GM12878 (cell line): ENCODE results near the gene NFS1. TPM values are rescaled to one million over a fixed set of nuclear protein-coding genes. Genes with fewer than 3 reads are reported as not detected.

Experiments
- ATAC-seq: fragments of 200-7000 bp; cut with Tn5 transposase; 3 replicates; pipeline ENCODE4 v1.9.1; 2020; ENCODE audit warnings: mild to moderate bottlenecking, moderate library complexity
- BruUV-seq: library from RNA; stranded (reverse); fragments of 400-500 nt; replicated peaks from 2 replicates; lab custom pipeline; 2021; lab: Mats Ljungman, UMichigan
- CTCF ChIA-PET: fragments of 300-600 bp; sonication (Branson Sonifier 250); formaldehyde crosslinking; extraction: SDS; loops from one replicate; lab custom pipeline; 2021; ENCODE audit warnings: inconsistent platforms; lab: Yijun Ruan, JAX
- POLR2A ChIA-PET: fragments of 350-600 bp; formaldehyde crosslinking; extraction: SDS; loops from one replicate; lab custom pipeline; 2021; ENCODE audit warnings: inconsistent platforms; lab: Charles Lee
- RAD21 ChIA-PET: fragments of 300-600 bp; sonication (Branson Sonifier 250); formaldehyde crosslinking; loops from one replicate; lab custom pipeline; 2023; ENCODE audit warnings: antibody characterized with exemption; ENCODE audit not compliant: unreplicated experiment; lab: Charles Lee
- SMC1A ChIA-PET: fragments of 300-600 bp; sonication (Branson Sonifier 250); formaldehyde crosslinking; loops from one replicate; lab custom pipeline; 2023; ENCODE audit not compliant: unreplicated experiment, uncharacterized antibody; lab: Charles Lee
- DNase-seq: peaks from one replicate; pipeline ENCODE4 v3.0.0-alpha.2; 2011; ENCODE audit warnings: low read depth, low spot score
- FAIRE-seq: peaks from 3 replicates; lab custom pipeline; 2011; peaks lifted over from hg19 to GRCh38; lab: Jason Lieb, UNC
- H2AFZ ChIP-seq: 2 replicates; pipeline ENCODE4 v1.6.0; 2011; ENCODE audit warnings: low read depth, low read length, control low read depth; ENCODE audit not compliant: control insufficient read depth
- H3K27ac ChIP-seq: 2 replicates; pipeline ENCODE4 v1.5.1; 2011; ENCODE audit warnings: control low read depth; ENCODE audit not compliant: control insufficient read depth, insufficient read depth
- H3K27me3 ChIP-seq, 2 experiments: replicated peaks in 1 of 2; 2 replicates each; pipeline versions ENCODE4 v1.6.0 to v1.6.1; 2011; ENCODE audit warnings: low read length in 1 of 2; ENCODE audit not compliant: control insufficient read depth in 2 of 2, insufficient read depth in 2 of 2
- H3K36me3 ChIP-seq, 2 experiments: 2 replicates each; pipeline ENCODE4 v1.5.1; 2011; ENCODE audit warnings: low read length in 1 of 2; ENCODE audit not compliant: control insufficient read depth in 2 of 2, insufficient read depth in 2 of 2
- H3K4me1 ChIP-seq: 2 replicates; pipeline ENCODE4 v1.6.1; 2011; ENCODE audit warnings: mild to moderate bottlenecking, low read length, moderate library complexity, mixed read lengths; ENCODE audit not compliant: control insufficient read depth, insufficient read depth
- H3K4me2 ChIP-seq: 2 replicates; pipeline ENCODE4 v1.6.0; 2011; ENCODE audit warnings: control low read depth; ENCODE audit not compliant: control insufficient read depth, insufficient read depth
- H3K4me3 ChIP-seq: fragments of 200-600 bp; sonication (generic); 2 replicates; pipeline ENCODE4 v1.5.1; 2016
- H3K79me2 ChIP-seq: 2 replicates; pipeline ENCODE4 v1.6.0; 2011; ENCODE audit warnings: low read length; ENCODE audit not compliant: control insufficient read depth, insufficient read depth
- H3K9ac ChIP-seq: 2 replicates; pipeline ENCODE4 v1.8.0; 2011; ENCODE audit warnings: low read length, control low read depth, mixed read lengths; ENCODE audit not compliant: control insufficient read depth, insufficient read depth
- H3K9me3 ChIP-seq: replicated peaks from 3 replicates; pipeline ENCODE4 v1.5.1; 2011; ENCODE audit warnings: mild to moderate bottlenecking, low read length; ENCODE audit not compliant: control insufficient read depth, insufficient read depth
- H4K20me1 ChIP-seq: 2 replicates; pipeline ENCODE4 v1.6.0; 2011; ENCODE audit not compliant: control insufficient read depth, insufficient read depth
- ASH2L ChIP-seq: fragments of 300-600, 200-600 bp; sonication (generic); IDR thresholded peaks from 2 replicates; pipeline ENCODE4 v1.6.1; 2017; ENCODE audit warnings: low read depth, mild to moderate bottlenecking, borderline replicate concordance
- BACH1 ChIP-seq: fragments of 450-650 bp; IDR thresholded peaks from 2 replicates; pipeline ENCODE4 v1.6.1; 2017; ENCODE audit warnings: mild to moderate bottlenecking, borderline replicate concordance
- BHLHE40 ChIP-seq, 2 experiments: fragments of 450-650 bp in 1 of 2; IDR thresholded peaks; 2 replicates each; pipeline ENCODE4 v1.6.1; 2011 to 2017; ENCODE audit warnings: low read depth in 2 of 2, borderline replicate concordance in 1 of 2, improper control_type of control experiment in 1 of 2, low read length in 1 of 2, mild to moderate bottlenecking in 1 of 2
- HSF1 ChIP-seq: fragments of 150-350 bp; IDR thresholded peaks from 2 replicates; pipeline ENCODE4 v1.6.1; 2014; ENCODE audit warnings: mild to moderate bottlenecking, low read depth, low read length
- KLF5 ChIP-seq: fragments of 450-650 bp; IDR thresholded peaks from 2 replicates; pipeline ENCODE4 v1.6.1; 2014; ENCODE audit warnings: mild to moderate bottlenecking; ENCODE audit not compliant: partially characterized antibody
- NFYA ChIP-seq: IDR thresholded peaks from 2 replicates; pipeline ENCODE4 v1.6.1; 2011; ENCODE audit warnings: low read depth, mild to moderate bottlenecking, low read length, improper control_type of control experiment, borderline replicate concordance
- NR2C2 ChIP-seq: IDR thresholded peaks from 2 replicates; pipeline ENCODE4 v1.6.1; 2011; ENCODE audit warnings: borderline replicate concordance, low read depth; ENCODE audit not compliant: control insufficient read depth, insufficient read length
- PAX8 ChIP-seq: fragments of 450-650 bp; IDR thresholded peaks from 2 replicates; pipeline ENCODE4 v1.6.1; 2017; ENCODE audit warnings: mild to moderate bottlenecking, moderate library complexity
- POLR2AphosphoS5 ChIP-seq: IDR thresholded peaks from 2 replicates; pipeline ENCODE4 v1.6.1; 2011; ENCODE audit warnings: mild to moderate bottlenecking, low read length, inconsistent platforms
- SIX5 ChIP-seq: IDR thresholded peaks from 2 replicates; pipeline ENCODE4 v1.6.1; 2011; ENCODE audit warnings: mild to moderate bottlenecking, low read depth, low read length, moderate library complexity; ENCODE audit not compliant: severe bottlenecking
- TCF12 ChIP-seq: IDR thresholded peaks from 2 replicates; pipeline ENCODE4 v1.6.1; 2011; ENCODE audit warnings: low read depth, mild to moderate bottlenecking, low read length
- ZNF217 ChIP-seq: fragments of 450-650 bp; IDR thresholded peaks from 2 replicates; pipeline ENCODE4 v1.6.1; 2017; ENCODE audit warnings: antibody characterized with exemption, mild to moderate bottlenecking
- WGBS: methylation state at CpG from one replicate; pipeline ENCODE4 v1.1.6; 2016; ENCODE audit warnings: low lambda C conversion rate; ENCODE audit not compliant: insufficient replicate concordance, insufficient coverage; ENCODE audit errors: missing lambda C conversion rate; 5-methylcytosine and 5-hydroxymethylcytosine counted together
- in situ Hi-C: fragments of 300-500 bp; cut with MboI; formaldehyde crosslinking; loops from 9 replicates; pipeline ENCODE4 v1.14.3; 2018; ENCODE audit warnings: mixed read lengths
- intact Hi-C: fragments of 100-400 bp; cut with micrococcal nuclease; formaldehyde crosslinking; loops from one replicate; pipeline ENCODE4 v1.14.2; 2022; ENCODE audit not compliant: unreplicated experiment
- polyA plus RNA-seq, 11 experiments: library from polyadenylated mRNA; depleted of rRNA in 4 of 11; unstranded in 6 of 11; stranded (reverse) in 5 of 11; fragments of >200 nt; fragmentation: Nextera tagmentation in 4 of 11; fragmentation: Illumina TruSeq in 1 of 11; extraction: Ambion mirVana in 4 of 11; extraction: Trizol in 1 of 11; gene quantifications; 1 replicate in 1 of 11; 2 replicates in 10 of 11; pipeline versions ENCODE4 v1.2.1 to v1.2.3, GENCODE V29; 2011 to 2016; ENCODE audit warnings: inconsistent platforms in 2 of 11, missing spikeins in 2 of 11, low read depth in 1 of 11
- total RNA-seq, 4 experiments: library from RNA; depleted of rRNA in 3 of 4; stranded (reverse); fragments of >200 nt in 3 of 4; fragmentation: Illumina TruSeq in 1 of 4; extraction: Trizol in 1 of 4; gene quantifications; 2 replicates each; pipeline versions ENCODE4 v1.2.1 to v1.2.3, GENCODE V29; 2013 to 2021
- TF ChIP-seq, protein P1 (sequence below): fragments of 450-650 bp; IDR thresholded peaks from 2 replicates; pipeline ENCODE4 v1.6.1; 2016; ENCODE audit warnings: mild to moderate bottlenecking, moderate library complexity, borderline replicate concordance
- TF ChIP-seq, protein P2 (sequence below): fragments of 450-650 bp; IDR thresholded peaks from 2 replicates; pipeline ENCODE4 v1.6.1; 2018; ENCODE audit warnings: borderline replicate concordance, mild to moderate bottlenecking; ENCODE audit not compliant: partially characterized antibody

The NFS1 gene
- total and polyA plus RNA-seq, 10 of the 15 experiments (the other 5 are each of a cell fraction or from before 2014, with no cell fraction given) = 9.2 to 74.1 (median 38.6) TPM

DNA sequence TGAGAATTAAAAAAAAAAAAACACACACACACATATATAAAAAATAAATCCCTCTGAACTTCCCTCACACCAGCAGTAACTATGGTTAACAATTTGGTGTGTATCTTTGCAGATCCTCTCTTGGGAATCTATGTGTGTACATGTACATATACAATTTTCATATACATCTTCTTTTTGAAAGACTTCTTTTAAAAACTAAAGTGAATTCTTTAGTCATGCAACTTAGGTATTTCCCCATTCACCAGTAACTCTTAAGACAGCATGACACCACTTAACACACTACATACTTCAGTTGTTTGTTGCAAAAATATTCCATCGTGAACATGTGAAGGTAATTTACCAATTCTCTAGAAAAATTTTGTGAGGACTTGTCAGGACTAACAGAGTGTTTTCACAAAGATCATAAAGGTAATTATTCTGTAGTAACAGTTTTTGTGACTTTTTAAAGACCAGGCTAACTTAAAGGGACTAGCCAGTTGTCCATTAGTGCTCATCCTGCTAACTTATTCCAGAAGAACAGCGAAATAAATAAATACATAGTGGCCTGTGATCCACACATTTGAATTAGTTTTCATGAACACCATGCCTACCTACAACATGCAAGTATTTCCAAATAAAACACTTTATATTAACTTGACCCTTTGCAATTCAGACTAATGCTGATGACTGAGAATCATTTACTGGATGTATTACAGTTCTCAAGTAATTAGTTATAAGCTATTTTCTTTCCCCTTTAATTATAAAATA, 30.9 kb upstream of the NFS1 start:
- no peak for FAIRE-seq
- 77% methylated on average over 2 of the region's 2 CpGs for WGBS
- no peak for TF ChIP-seq ASH2L
- no peak for TF ChIP-seq BHLHE40 (IDR thresholded peaks at IDR 0.05; ENCODE audit: borderline replicate concordance in 1 of 2, low read depth in 2 of 2, low read length in 1 of 2)
- no peak for TF ChIP-seq NR2C2
- no peak for TF ChIP-seq SIX5
- TF ChIP-seq HSF1 = no peak
- TF ChIP-seq, protein P1, sequence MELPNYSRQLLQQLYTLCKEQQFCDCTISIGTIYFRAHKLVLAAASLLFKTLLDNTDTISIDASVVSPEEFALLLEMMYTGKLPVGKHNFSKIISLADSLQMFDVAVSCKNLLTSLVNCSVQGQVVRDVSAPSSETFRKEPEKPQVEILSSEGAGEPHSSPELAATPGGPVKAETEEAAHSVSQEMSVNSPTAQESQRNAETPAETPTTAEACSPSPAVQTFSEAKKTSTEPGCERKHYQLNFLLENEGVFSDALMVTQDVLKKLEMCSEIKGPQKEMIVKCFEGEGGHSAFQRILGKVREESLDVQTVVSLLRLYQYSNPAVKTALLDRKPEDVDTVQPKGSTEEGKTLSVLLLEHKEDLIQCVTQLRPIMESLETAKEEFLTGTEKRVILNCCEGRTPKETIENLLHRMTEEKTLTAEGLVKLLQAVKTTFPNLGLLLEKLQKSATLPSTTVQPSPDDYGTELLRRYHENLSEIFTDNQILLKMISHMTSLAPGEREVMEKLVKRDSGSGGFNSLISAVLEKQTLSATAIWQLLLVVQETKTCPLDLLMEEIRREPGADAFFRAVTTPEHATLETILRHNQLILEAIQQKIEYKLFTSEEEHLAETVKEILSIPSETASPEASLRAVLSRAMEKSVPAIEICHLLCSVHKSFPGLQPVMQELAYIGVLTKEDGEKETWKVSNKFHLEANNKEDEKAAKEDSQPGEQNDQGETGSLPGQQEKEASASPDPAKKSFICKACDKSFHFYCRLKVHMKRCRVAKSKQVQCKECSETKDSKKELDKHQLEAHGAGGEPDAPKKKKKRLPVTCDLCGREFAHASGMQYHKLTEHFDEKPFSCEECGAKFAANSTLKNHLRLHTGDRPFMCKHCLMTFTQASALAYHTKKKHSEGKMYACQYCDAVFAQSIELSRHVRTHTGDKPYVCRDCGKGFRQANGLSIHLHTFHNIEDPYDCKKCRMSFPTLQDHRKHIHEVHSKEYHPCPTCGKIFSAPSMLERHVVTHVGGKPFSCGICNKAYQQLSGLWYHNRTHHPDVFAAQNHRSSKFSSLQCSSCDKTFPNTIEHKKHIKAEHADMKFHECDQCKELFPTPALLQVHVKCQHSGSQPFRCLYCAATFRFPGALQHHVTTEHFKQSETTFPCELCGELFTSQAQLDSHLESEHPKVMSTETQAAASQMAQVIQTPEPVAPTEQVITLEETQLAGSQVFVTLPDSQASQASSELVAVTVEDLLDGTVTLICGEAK = no peak
- no peak for TF ChIP-seq ZNF217
- TF ChIP-seq, protein P2, sequence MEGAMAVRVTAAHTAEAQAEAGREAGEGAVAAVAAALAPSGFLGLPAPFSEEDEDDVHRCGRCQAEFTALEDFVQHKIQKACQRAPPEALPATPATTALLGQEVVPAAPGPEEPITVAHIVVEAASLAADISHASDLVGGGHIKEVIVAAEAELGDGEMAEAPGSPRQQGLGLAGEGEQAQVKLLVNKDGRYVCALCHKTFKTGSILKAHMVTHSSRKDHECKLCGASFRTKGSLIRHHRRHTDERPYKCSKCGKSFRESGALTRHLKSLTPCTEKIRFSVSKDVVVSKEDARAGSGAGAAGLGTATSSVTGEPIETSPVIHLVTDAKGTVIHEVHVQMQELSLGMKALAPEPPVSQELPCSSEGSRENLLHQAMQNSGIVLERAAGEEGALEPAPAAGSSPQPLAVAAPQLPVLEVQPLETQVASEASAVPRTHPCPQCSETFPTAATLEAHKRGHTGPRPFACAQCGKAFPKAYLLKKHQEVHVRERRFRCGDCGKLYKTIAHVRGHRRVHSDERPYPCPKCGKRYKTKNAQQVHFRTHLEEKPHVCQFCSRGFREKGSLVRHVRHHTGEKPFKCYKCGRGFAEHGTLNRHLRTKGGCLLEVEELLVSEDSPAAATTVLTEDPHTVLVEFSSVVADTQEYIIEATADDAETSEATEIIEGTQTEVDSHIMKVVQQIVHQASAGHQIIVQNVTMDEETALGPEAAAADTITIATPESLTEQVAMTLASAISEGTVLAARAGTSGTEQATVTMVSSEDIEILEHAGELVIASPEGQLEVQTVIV = no peak
- no peak for TF ChIP-seq TCF12
- TF ChIP-seq BACH1 = no peak
- no peak for TF ChIP-seq PAX8
- no peak for TF ChIP-seq NFYA
- TF ChIP-seq POLR2AphosphoS5 = no peak; the same call in 1 of the 2 replicates
- no peak for TF ChIP-seq KLF5

More for the DNA sequence above, 30.9 kb upstream of the NFS1 start:
- Histone ChIP-seq H3K4me1 (no peaks in the 10 kb centered on the region), H4K20me1 (peaks cover 21% of the 10 kb centered on the region), H3K27ac (no peak overlapping the region), H3K36me3 (peaks cover 12 to 39% of the 10 kb centered on the region in 2 experiments), H3K9me3 (no peaks in the 10 kb centered on the region), H3K4me3 (no peak overlapping the region), H3K27me3 (no peaks in the 10 kb centered on the region), H3K9ac (no peak overlapping the region), H2AFZ (no peak overlapping the region), H3K4me2 (no peak overlapping the region), H3K79me2 (peaks cover 76% of the 10 kb centered on the region)
- no peak for DNase-seq
- POLR2A ChIA-PET = interaction anchor here (0.6 to 2.8 kb wide), 6 partner anchors 10 to 44 kb away, joined by 3 to 15 read pairs (median 4); partner anchors contain the start of gene RBM39
- CTCF ChIA-PET = interaction anchor here (1.4 to 1.5 kb wide), 4 partner anchors 10 to 266 kb away, joined by 3 to 10 read pairs (median 4); no protein-coding TSS in a partner anchor
- no peak for ATAC-seq
- BruUV-seq = TSS peak; percentile 0
- intact Hi-C loops (loop anchor here (10.0 kb wide), 1 partner anchor 155 kb away; no protein-coding TSS in a partner anchor), in situ Hi-C loops (no loop called here)
- RAD21 ChIA-PET = interaction anchor here (1.3 kb wide), 1 partner anchor 12 kb away, joined by 5 read pairs; the partner anchor contains the start of gene RBM39
- SMC1A ChIA-PET = interaction anchor here (0.8 to 2.0 kb wide), 10 partner anchors 8 to 266 kb away, joined by 3 to 8 read pairs (median 4); no protein-coding TSS in a partner anchor
